ENCODE results near the gene PTX3.

Gene PTX3

DNA sequence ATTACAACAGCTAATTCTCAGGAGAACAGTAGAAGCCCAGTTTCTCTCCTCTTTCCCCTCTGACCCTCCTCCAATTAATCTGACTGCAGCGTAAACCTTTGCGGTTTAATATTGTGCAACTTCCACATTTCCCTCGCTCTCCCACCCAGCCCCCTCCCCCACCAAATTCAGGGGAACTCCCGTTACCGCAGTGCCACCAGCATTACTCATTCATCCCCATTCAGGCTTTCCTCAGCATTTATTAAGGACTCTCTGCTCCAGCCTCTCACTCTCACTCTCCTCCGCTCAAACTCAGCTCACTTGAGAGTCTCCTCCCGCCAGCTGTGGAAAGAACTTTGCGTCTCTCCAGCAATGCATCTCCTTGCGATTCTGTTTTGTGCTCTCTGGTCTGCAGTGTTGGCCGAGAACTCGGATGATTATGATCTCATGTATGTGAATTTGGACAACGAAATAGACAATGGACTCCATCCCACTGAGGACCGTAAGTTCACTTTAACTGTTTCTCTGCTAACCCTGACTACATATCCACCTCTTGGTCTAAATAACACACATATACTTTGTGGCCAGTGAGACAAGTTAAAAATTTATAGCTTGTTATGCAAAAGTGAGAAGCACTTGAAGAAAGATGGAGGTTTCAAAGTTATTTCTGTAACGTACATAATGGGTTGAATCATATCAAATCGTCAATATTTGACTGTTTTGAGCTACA is at the start of gene PTX3:
TSS of gene PTX3 (plus strand) at position 268 of the 709 bp plus-strand sequence. CDS start at position 352, 84 bp downstream.
- DNase-seq (ENCODE audit: low spot score) (peak; percentile 57), ATAC-seq (ENCODE audit: low read depth) (peak; percentile 57)
- peaks cover 14% of the 10 kb centered on the region for H3K4me1 ChIP-seq (ENCODE audit: insufficient read depth, poor library complexity, severe bottlenecking)
- TF ChIP-seq, protein P1, sequence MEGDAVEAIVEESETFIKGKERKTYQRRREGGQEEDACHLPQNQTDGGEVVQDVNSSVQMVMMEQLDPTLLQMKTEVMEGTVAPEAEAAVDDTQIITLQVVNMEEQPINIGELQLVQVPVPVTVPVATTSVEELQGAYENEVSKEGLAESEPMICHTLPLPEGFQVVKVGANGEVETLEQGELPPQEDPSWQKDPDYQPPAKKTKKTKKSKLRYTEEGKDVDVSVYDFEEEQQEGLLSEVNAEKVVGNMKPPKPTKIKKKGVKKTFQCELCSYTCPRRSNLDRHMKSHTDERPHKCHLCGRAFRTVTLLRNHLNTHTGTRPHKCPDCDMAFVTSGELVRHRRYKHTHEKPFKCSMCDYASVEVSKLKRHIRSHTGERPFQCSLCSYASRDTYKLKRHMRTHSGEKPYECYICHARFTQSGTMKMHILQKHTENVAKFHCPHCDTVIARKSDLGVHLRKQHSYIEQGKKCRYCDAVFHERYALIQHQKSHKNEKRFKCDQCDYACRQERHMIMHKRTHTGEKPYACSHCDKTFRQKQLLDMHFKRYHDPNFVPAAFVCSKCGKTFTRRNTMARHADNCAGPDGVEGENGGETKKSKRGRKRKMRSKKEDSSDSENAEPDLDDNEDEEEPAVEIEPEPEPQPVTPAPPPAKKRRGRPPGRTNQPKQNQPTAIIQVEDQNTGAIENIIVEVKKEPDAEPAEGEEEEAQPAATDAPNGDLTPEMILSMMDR (IDR thresholded peaks at IDR 0.05; ENCODE audit: poor library complexity, severe bottlenecking) = no peak
- H3K27ac ChIP-seq (ENCODE audit: poor library complexity, severe bottlenecking) = peak within 1 kb of the TSS; percentile 42
- no peaks in the 10 kb centered on the region for H3K9me3 ChIP-seq (ENCODE audit: severe bottlenecking)
- peak within 1 kb of the TSS; percentile 41 for H3K4me3 ChIP-seq (ENCODE audit: severe bottlenecking)
- no peaks in the 10 kb centered on the region for H3K36me3 ChIP-seq (ENCODE audit: low read depth)
- H3K27me3 ChIP-seq (ENCODE audit: insufficient read depth, poor library complexity, severe bottlenecking) = no peaks in the 10 kb centered on the region

GRCh38 chr3:157387708-157388435 is 48.8 kb upstream of the PTX3 start:
- no peak overlapping the region for H3K4me3 ChIP-seq (ENCODE audit: severe bottlenecking)
- H3K27ac ChIP-seq (ENCODE audit: poor library complexity, severe bottlenecking) = no peak overlapping the region
- H3K4me1 ChIP-seq (ENCODE audit: insufficient read depth, poor library complexity, severe bottlenecking) = peaks cover 13% of the 10 kb centered on the region
- DNase-seq (ENCODE audit: low spot score) = no peak
- no peaks in the 10 kb centered on the region for H3K36me3 ChIP-seq (ENCODE audit: low read depth)
- H3K27me3 ChIP-seq (ENCODE audit: insufficient read depth, poor library complexity, severe bottlenecking) = peaks cover 3% of the 10 kb centered on the region
- TF ChIP-seq, protein P1 (IDR thresholded peaks at IDR 0.05; ENCODE audit: poor library complexity, severe bottlenecking) = no peak
- H3K9me3 ChIP-seq (ENCODE audit: severe bottlenecking) = no peaks in the 10 kb centered on the region
- ATAC-seq (ENCODE audit: low read depth) = no peak

- no peak overlapping the region for H3K27ac ChIP-seq (ENCODE audit: poor library complexity, severe bottlenecking)
- no peaks in the 10 kb centered on the region for H3K27me3 ChIP-seq (ENCODE audit: insufficient read depth, poor library complexity, severe bottlenecking)
- no peak overlapping the region for H3K4me3 ChIP-seq (ENCODE audit: severe bottlenecking)
- TF ChIP-seq, protein P1 (IDR thresholded peaks at IDR 0.05; ENCODE audit: poor library complexity, severe bottlenecking) = no peak
- DNase-seq (ENCODE audit: low spot score) (no peak), ATAC-seq (ENCODE audit: low read depth) (peak; percentile 53; the same call in 1 of the 3 replicates)
- H3K4me1 ChIP-seq (ENCODE audit: insufficient read depth, poor library complexity, severe bottlenecking) = peaks cover 18% of the 10 kb centered on the region
- no peaks in the 10 kb centered on the region for H3K9me3 ChIP-seq (ENCODE audit: severe bottlenecking)
- no peaks in the 10 kb centered on the region for H3K36me3 ChIP-seq (ENCODE audit: low read depth)
Observed at GRCh38 chr3:157388976-157389375, 47.7 kb upstream of the PTX3 start.

- peaks cover 18% of the 10 kb centered on the region for H3K4me1 ChIP-seq (ENCODE audit: insufficient read depth, poor library complexity, severe bottlenecking)
Observed at GRCh38 chr3:157390713-157391515, 45.7 kb upstream of the PTX3 start.

More at GRCh38 chr3:157390713-157391515, 45.7 kb upstream of the PTX3 start:
- Histone ChIP-seq H3K27ac (ENCODE audit: poor library complexity, severe bottlenecking) (no peak overlapping the region), H3K4me3 (ENCODE audit: severe bottlenecking) (no peak overlapping the region), H3K9me3 (ENCODE audit: severe bottlenecking) (no peaks in the 10 kb centered on the region), H3K27me3 (ENCODE audit: insufficient read depth, poor library complexity, severe bottlenecking) (no peaks in the 10 kb centered on the region), H3K36me3 (ENCODE audit: low read depth) (no peaks in the 10 kb centered on the region)
- DNase-seq (ENCODE audit: low spot score) (no peak), ATAC-seq (ENCODE audit: low read depth) (no peak)
- TF ChIP-seq, protein P1 (IDR thresholded peaks at IDR 0.05; ENCODE audit: poor library complexity, severe bottlenecking) = no peak

All from RWPE2 (cell line).